Endothelial cell of umbilical vein (primary cell): Measurements from ENCODE around the gene KRT31. TPM values are rescaled to one million over a fixed set of nuclear protein-coding genes. Genes with fewer than 3 reads are reported as not detected.

Experiments used
- BruUV-seq: library from RNA; stranded (reverse); fragments of 400-500 nt; replicated peaks from 2 replicates; lab custom pipeline; 2021; lab: Mats Ljungman, UMichigan
- CTCF ChIA-PET: fragments of 300-600, 350-600 bp; sonication (Branson Sonifier 250); formaldehyde crosslinking; loops from one replicate; lab custom pipeline; 2021; ENCODE audit warnings: antibody characterized with exemption, inconsistent platforms; lab: Charles Lee
- POLR2A ChIA-PET: fragments of 300-600, 350-600 bp; sonication (Branson Sonifier 250); formaldehyde crosslinking; loops from one replicate; lab custom pipeline; 2021; ENCODE audit warnings: antibody characterized with exemption, inconsistent platforms; lab: Charles Lee
- DNase-seq: peaks from one replicate; pipeline ENCODE4 v3.0.0-alpha.2; 2011; ENCODE audit warnings: low read depth, low spot score
- FAIRE-seq: peaks from 2 replicates; lab custom pipeline; 2011; peaks lifted over from hg19 to GRCh38; lab: Jason Lieb, UNC
- H2AFZ ChIP-seq: 2 replicates; pipeline ENCODE4 v1.6.0; 2012; ENCODE audit warnings: low read depth, low read length, control low read depth, inconsistent platforms
- H3K27ac ChIP-seq: 2 replicates; pipeline ENCODE4 v1.5.1; 2011; ENCODE audit warnings: low read depth, mild to moderate bottlenecking, control low read depth, low read length, moderate library complexity; ENCODE audit not compliant: insufficient read depth
- H3K27me3 ChIP-seq, 2 experiments: 2 replicates each; pipeline versions ENCODE4 v1.6.0 to v1.6.1; 2011; ENCODE audit warnings: low read length in 2 of 2, mixed read lengths in 1 of 2; ENCODE audit not compliant: control insufficient read depth in 2 of 2, insufficient read depth in 2 of 2
- H3K36me3 ChIP-seq, 2 experiments: 2 replicates in 1 of 2; 3 replicates in 1 of 2; pipeline ENCODE4 v1.5.1; 2011; ENCODE audit warnings: low read length in 2 of 2, mild to moderate bottlenecking in 1 of 2, moderate library complexity in 1 of 2; ENCODE audit not compliant: control insufficient read depth in 2 of 2, insufficient read depth in 2 of 2; ENCODE audit errors: extremely low read depth in 1 of 2
- H3K4me1 ChIP-seq: 3 replicates; pipeline ENCODE4 v1.5.1; 2011; ENCODE audit warnings: mild to moderate bottlenecking, low read length; ENCODE audit not compliant: control insufficient read depth, insufficient read depth; ENCODE audit errors: extremely low read depth
- H3K4me2 ChIP-seq: 2 replicates; pipeline ENCODE4 v1.6.1; 2011; ENCODE audit warnings: low read length, control low read depth, mixed read lengths; ENCODE audit not compliant: insufficient read depth
- H3K4me3 ChIP-seq, 3 experiments: fragments of 200-600 bp in 1 of 3; sonication (generic), shearing (Covaris generic) in 1 of 3; replicated peaks in 1 of 3; 2 replicates each; pipeline ENCODE4 v1.5.1; 2011 to 2016; ENCODE audit warnings: control low read depth in 3 of 3, low read length in 3 of 3, mild to moderate bottlenecking in 2 of 3, inconsistent platforms in 1 of 3, low read depth in 1 of 3, moderate library complexity in 1 of 3; ENCODE audit not compliant: insufficient read depth in 1 of 3
- H3K79me2 ChIP-seq: 2 replicates; pipeline ENCODE4 v1.6.0; 2012; ENCODE audit warnings: low read length, inconsistent platforms; ENCODE audit not compliant: control insufficient read depth, insufficient read depth
- H3K9ac ChIP-seq: replicated peaks from 2 replicates; pipeline ENCODE3; 2011; ENCODE audit warnings: low read length, control low read depth; ENCODE audit not compliant: insufficient read depth; ENCODE audit errors: extremely low read depth
- H3K9me1 ChIP-seq: replicated peaks from 3 replicates; pipeline ENCODE4 v1.6.0; 2011; ENCODE audit warnings: mild to moderate bottlenecking, low read length; ENCODE audit not compliant: control insufficient read depth, insufficient read depth; ENCODE audit errors: extremely low read depth
- H3K9me3 ChIP-seq: replicated peaks from 2 replicates; pipeline ENCODE4 v1.5.1; 2012; ENCODE audit warnings: low read length, inconsistent platforms; ENCODE audit not compliant: control insufficient read depth, insufficient read depth
- H4K20me1 ChIP-seq: replicated peaks from 2 replicates; pipeline ENCODE3; 2011; ENCODE audit warnings: mild to moderate bottlenecking, low read length; ENCODE audit not compliant: control insufficient read depth, insufficient read depth; ENCODE audit errors: extremely low read depth
- CTCF ChIP-seq, 2 donors: IDR thresholded peaks; 1 replicate in 1 of 2; 2 replicates in 1 of 2; pipeline ENCODE4 v1.5.1; 2011; ENCODE audit warnings: low read length in 2 of 2, mild to moderate bottlenecking in 2 of 2, moderate library complexity in 2 of 2, control low read depth in 1 of 2, inconsistent platforms in 1 of 2, low read depth in 1 of 2; ENCODE audit not compliant: insufficient read depth in 1 of 2; ENCODE audit errors: extremely low read depth in 1 of 2
- EZH2 ChIP-seq: IDR thresholded peaks from 2 replicates; pipeline ENCODE4 v1.6.1; 2012; ENCODE audit warnings: borderline replicate concordance, low read depth, mild to moderate bottlenecking, moderate library complexity, low read length, inconsistent platforms; ENCODE audit not compliant: severe bottlenecking
- FOS ChIP-seq: IDR thresholded peaks from 2 replicates; pipeline ENCODE4 v1.6.1; 2011; ENCODE audit warnings: mild to moderate bottlenecking, low read length, moderate library complexity, borderline replicate concordance; ENCODE audit not compliant: insufficient read depth
- GATA2 ChIP-seq: IDR thresholded peaks from 2 replicates; pipeline ENCODE4 v1.7.0; 2011; ENCODE audit warnings: low read depth, mild to moderate bottlenecking, moderate library complexity, mixed read lengths, low read length; ENCODE audit not compliant: insufficient read length, insufficient read depth
- JUN ChIP-seq: IDR thresholded peaks from 2 replicates; pipeline ENCODE4 v1.6.1; 2011; ENCODE audit warnings: borderline replicate concordance, low read depth; ENCODE audit not compliant: insufficient read length, insufficient read depth
- MAX ChIP-seq: IDR thresholded peaks from 2 replicates; pipeline ENCODE4 v1.6.1; 2011; ENCODE audit not compliant: insufficient read depth, insufficient read length
- MYC ChIP-seq: IDR thresholded peaks from one replicate; pipeline ENCODE4 v1.6.1; 2011; ENCODE audit warnings: mild to moderate bottlenecking, low read depth, low read length
- POLR2A ChIP-seq: IDR thresholded peaks from 2 replicates; pipeline ENCODE4 v1.6.1; 2012; ENCODE audit warnings: low read depth, mild to moderate bottlenecking, control low read depth, low read length
- POLR2AphosphoS5 ChIP-seq: IDR thresholded peaks from 2 replicates; pipeline ENCODE4 v1.6.1; 2012; ENCODE audit warnings: low read depth, mild to moderate bottlenecking, control low read depth, low read length, moderate library complexity; ENCODE audit not compliant: insufficient read depth
- dilution Hi-C: fragments of 300-500 bp; cut with MboI; formaldehyde crosslinking; loops from one replicate; pipeline ENCODE4 v1.15.0; 2019; ENCODE audit warnings: low sequenced_read_pairs; ENCODE audit not compliant: extremely low pct_ligation_motif_present
- intact Hi-C: fragments of 100-400 bp; cut with micrococcal nuclease; formaldehyde crosslinking; loops from one replicate; pipeline ENCODE4 v1.10.0; 2022
- polyA plus RNA-seq, 4 experiments: library from polyadenylated mRNA; depleted of rRNA in 3 of 4; stranded (reverse) in 3 of 4; unstranded in 1 of 4; fragments of >200 nt; gene quantifications; 2 replicates each; pipeline versions ENCODE4 v1.2.1 to v1.2.3, GENCODE V29; 2011 to 2012; ENCODE audit warnings: missing spikeins in 1 of 4
- total RNA-seq: library from RNA; stranded (reverse); gene quantifications from 2 replicates; pipeline ENCODE4 v1.2.3, GENCODE V29; 2021

The KRT31 gene
- total and polyA plus RNA-seq, 2 donors (not counting 3 experiments of a cell fraction or from before 2014, with no cell fraction given): not detected

- Histone ChIP-seq H3K27me3 (peaks cover 0 to 4% of the 10 kb centered on the region in 2 experiments), H3K4me3 (no peak overlapping the region), H3K79me2 (no peaks in the 10 kb centered on the region), H3K27ac (no peak overlapping the region), H3K9me3 (no peaks in the 10 kb centered on the region), H2AFZ (no peak overlapping the region), H3K9me1 (no peaks in the 10 kb centered on the region), H4K20me1 (no peaks in the 10 kb centered on the region), H3K4me2 (no peak overlapping the region), H3K4me1 (no peaks in the 10 kb centered on the region), H3K9ac (no peak overlapping the region), H3K36me3 (no peaks in the 10 kb centered on the region)
- TF ChIP-seq MAX (no peak), JUN (no peak), POLR2AphosphoS5 (no peak), CTCF (IDR thresholded peaks at IDR 0.05; ENCODE audit: extremely low read depth in 1 of 2, insufficient read depth in 1 of 2, low read depth in 1 of 2, low read length in 2 of 2) (no peak), GATA2 (no peak), MYC (no peak), EZH2 (no peak), FOS (no peak), POLR2A (no peak)
- DNase-seq (no peak), FAIRE-seq (no peak)
- CTCF ChIA-PET: no interaction called here
- POLR2A ChIA-PET: no interaction called here
- intact Hi-C loops: no loop called here
- BruUV-seq: no TSS peak
- dilution Hi-C loops: no loop called here
Measured at GRCh38 chr17:41411072-41411840, 13.8 kb upstream of the KRT31 start.
